ENCODE results near the gene KRTAP10-9. TPM values are rescaled to one million over a fixed set of nuclear protein-coding genes. Genes with fewer than 3 reads are reported as not detected.
A peak's percentile ranks its signal among the peaks of the same experiment; 100 is the strongest.
"Not testable (repeated sequence)": the region's sequence is repeated elsewhere in the genome, so short reads cannot be mapped to it uniquely, and the experiment has no call there.

Gene KRTAP10-9
- total and polyA plus RNA-seq, 4 donors: not detected

GRCh38 chr21:44657635-44658540, 31.0 kb downstream of the KRTAP10-9 start, which contains the start of gene KRTAP12-3:
Gene KRTAP12-3, plus strand, starts transcription at chr21:44657932. Its CDS starts 48 bp downstream, at chr21:44657980.
- Histone ChIP-seq H3K9me3 (ENCODE audit: control insufficient read depth in 4 of 4, insufficient read depth in 3 of 4, low read length in 3 of 4) (peaks cover 0 to 12% (median 2%) of the 10 kb centered on the region in 4 donors), H3K9ac (ENCODE audit: insufficient read depth in 1 of 2, low read length in 2 of 2) (no peak within 1 kb of the TSS), H3K36me3 (ENCODE audit: control insufficient read depth in 4 of 4, insufficient read depth in 4 of 4, low read length in 4 of 4) (no peaks in the 10 kb centered on the region), H3K27me3 (ENCODE audit: control insufficient read depth in 3 of 3, insufficient read depth in 3 of 3, low read length in 2 of 3) (no peaks in the 10 kb centered on the region), H3K27ac (ENCODE audit: low read depth in 1 of 2, low read length in 1 of 2) (peak within 1 kb of the TSS in 1 of 2 donors; percentile 28), H3K4me1 (ENCODE audit: control insufficient read depth in 5 of 5, insufficient read depth in 5 of 5, low read length in 5 of 5) (peaks cover 0 to 1% (median 0%) of the 10 kb centered on the region in 5 donors), H3K4me3 (no peak within 1 kb of the TSS)
- TF ChIP-seq CTCF (IDR thresholded peaks at IDR 0.05; ENCODE audit: control extremely low read depth, extremely low read depth): no peak
- no peak for ATAC-seq (ENCODE audit: insufficient read depth, low FRiP score)
- peak in 1 of 3 donors; percentile 26 for DNase-seq
- WGBS, 2 donors: 67% methylated on average over 26 of the region's 26 CpGs

- Histone ChIP-seq H3K4me3 (no peak overlapping the region), H3K36me3 (ENCODE audit: control insufficient read depth in 4 of 4, insufficient read depth in 4 of 4, low read length in 4 of 4) (no peaks in the 10 kb centered on the region), H3K9ac (ENCODE audit: insufficient read depth in 1 of 2, low read length in 2 of 2) (no peak overlapping the region), H3K9me3 (ENCODE audit: control insufficient read depth in 4 of 4, insufficient read depth in 3 of 4, low read length in 3 of 4) (peaks cover 0 to 12% (median 2%) of the 10 kb centered on the region in 4 donors), H3K4me1 (ENCODE audit: control insufficient read depth in 5 of 5, insufficient read depth in 5 of 5, low read length in 5 of 5) (peaks cover 0 to 1% (median 0%) of the 10 kb centered on the region in 5 donors), H3K27me3 (ENCODE audit: control insufficient read depth in 3 of 3, insufficient read depth in 3 of 3, low read length in 2 of 3) (no peaks in the 10 kb centered on the region), H3K27ac (ENCODE audit: low read depth in 1 of 2, low read length in 1 of 2) (no peak overlapping the region)
- WGBS, 2 donors: 69 to 76% methylated on average over 5 of the region's 5 CpGs
- no peak for TF ChIP-seq CTCF (IDR thresholded peaks at IDR 0.05; ENCODE audit: control extremely low read depth, extremely low read depth)
- ATAC-seq (ENCODE audit: insufficient read depth, low FRiP score): no peak
- no peak for DNase-seq
These were observed 31.6 kb downstream of the KRTAP10-9 start for GRCh38 chr21:44658541-44658910.

GRCh38 chr21:44658913-44659595, 32.2 kb downstream of the KRTAP10-9 start:
- DNase-seq (no peak), ATAC-seq (ENCODE audit: insufficient read depth, low FRiP score) (no peak)
- no peaks in the 10 kb centered on the region for H3K27me3 ChIP-seq (ENCODE audit: control insufficient read depth in 3 of 3, insufficient read depth in 3 of 3, low read length in 2 of 3)
- no peak overlapping the region for H3K9ac ChIP-seq (ENCODE audit: insufficient read depth in 1 of 2, low read length in 2 of 2)
- no peak overlapping the region for H3K4me3 ChIP-seq
- TF ChIP-seq CTCF (IDR thresholded peaks at IDR 0.05; ENCODE audit: control extremely low read depth, extremely low read depth): no peak
- H3K4me1 ChIP-seq (ENCODE audit: control insufficient read depth in 5 of 5, insufficient read depth in 5 of 5, low read length in 5 of 5): peaks cover 0 to 1% (median 0%) of the 10 kb centered on the region in 5 donors
- H3K36me3 ChIP-seq (ENCODE audit: control insufficient read depth in 4 of 4, insufficient read depth in 4 of 4, low read length in 4 of 4): no peaks in the 10 kb centered on the region
- 47 to 59% methylated on average over 11 of the region's 11 CpGs for WGBS, 2 donors
- peaks cover 0 to 12% (median 2%) of the 10 kb centered on the region in 4 donors for H3K9me3 ChIP-seq (ENCODE audit: control insufficient read depth in 4 of 4, insufficient read depth in 3 of 4, low read length in 3 of 4)
- no peak overlapping the region for H3K27ac ChIP-seq (ENCODE audit: low read depth in 1 of 2, low read length in 1 of 2)

- not testable (repeated sequence) for ATAC-seq (ENCODE audit: insufficient read depth, low FRiP score); H3K4me1 ChIP-seq (ENCODE audit: control insufficient read depth in 5 of 5, insufficient read depth in 5 of 5, low read length in 5 of 5); H3K4me3 ChIP-seq; H3K9me3 ChIP-seq (ENCODE audit: control insufficient read depth in 4 of 4, insufficient read depth in 3 of 4, low read length in 3 of 4); DNase-seq; H3K36me3 ChIP-seq (ENCODE audit: control insufficient read depth in 4 of 4, insufficient read depth in 4 of 4, low read length in 4 of 4); H3K27me3 ChIP-seq (ENCODE audit: control insufficient read depth in 3 of 3, insufficient read depth in 3 of 3, low read length in 2 of 3); H3K27ac ChIP-seq (ENCODE audit: low read depth in 1 of 2, low read length in 1 of 2); H3K9ac ChIP-seq (ENCODE audit: insufficient read depth in 1 of 2, low read length in 2 of 2)
- WGBS, 2 donors: 60 to 66% methylated on average over 7 of the region's 7 CpGs
These were observed 34.7 kb downstream of the KRTAP10-9 start for GRCh38 chr21:44661567-44661966.

Measured in lung (tissue), 12 donors.